Kidney (tissue), 14 donors: ENCODE data around the gene EIF6. TPM values are rescaled to one million over a fixed set of nuclear protein-coding genes. Genes with fewer than 3 reads are reported as not detected.

Experiments
- DNase-seq, 5 donors: peaks; one replicate each; pipeline ENCODE4 v3.0.0-alpha.2; 2013 to 2020
- FAIRE-seq: peaks from 2 replicates; lab custom pipeline; 2012; peaks lifted over from hg19 to GRCh38; lab: Jason Lieb, UNC
- H3K27ac ChIP-seq, 2 donors: one replicate each; pipeline ENCODE4 v1.7.0; 2013; ENCODE audit warnings: low read depth in 2 of 2, low read length in 2 of 2, inconsistent platforms in 1 of 2
- H3K27me3 ChIP-seq: one replicate; pipeline ENCODE4 v1.7.1; 2013; ENCODE audit warnings: low read length, inconsistent platforms; ENCODE audit not compliant: control insufficient read depth, insufficient read depth
- H3K36me3 ChIP-seq, 3 donors: one replicate each; pipeline versions ENCODE4 v1.7.0 to v1.7.1; 2013; ENCODE audit warnings: low read length in 3 of 3, control low read depth in 1 of 3, inconsistent platforms in 1 of 3; ENCODE audit not compliant: insufficient read depth in 3 of 3, control insufficient read depth in 2 of 3
- H3K4me1 ChIP-seq, 3 donors: one replicate each; pipeline versions ENCODE4 v1.7.0 to v1.7.1; 2013; ENCODE audit warnings: low read length in 3 of 3, inconsistent platforms in 1 of 3, low read depth in 1 of 3; ENCODE audit not compliant: control insufficient read depth in 2 of 3, insufficient read depth in 2 of 3
- H3K4me3 ChIP-seq, 3 donors: one replicate each; pipeline versions ENCODE4 v1.7.0 to v1.8.1; 2013; ENCODE audit warnings: low read length in 3 of 3, control low read depth in 1 of 3, inconsistent platforms in 1 of 3
- H3K9ac ChIP-seq, 3 donors: one replicate each; pipeline versions ENCODE4 v1.7.0 to v1.7.1; 2013; ENCODE audit warnings: low read length in 3 of 3, control low read depth in 1 of 3, inconsistent platforms in 1 of 3
- H3K9me3 ChIP-seq, 3 donors: one replicate each; pipeline versions ENCODE4 v1.7.0 to v1.7.1; 2013; ENCODE audit warnings: low read length in 3 of 3, control low read depth in 1 of 3, inconsistent platforms in 1 of 3; ENCODE audit not compliant: control insufficient read depth in 2 of 3, insufficient read depth in 1 of 3
- CTCF ChIP-seq: IDR thresholded peaks from 3 replicates; pipeline ENCODE4 v1.5.1; 2012; ENCODE audit warnings: mild to moderate bottlenecking, moderate library complexity, borderline replicate concordance; ENCODE audit not compliant: insufficient read depth; ENCODE audit errors: extremely low read depth
- intact Hi-C: fragments of 100-400 bp; cut with DNase I; formaldehyde crosslinking; loops from one replicate; pipeline ENCODE4 v1.11.1; 2022
- polyA plus RNA-seq: library from polyadenylated mRNA; stranded (reverse); fragments of 350-450 nt; fragmentation: Illumina TruSeq; extraction: RNeasy Lipid Tissue Mini Kit (QIAGEN cat#74804); gene quantifications from one replicate; pipeline ENCODE4 v1.2.3, GENCODE V29; 2014; ENCODE audit warnings: low read depth, low replicate concordance; ENCODE audit not compliant: insufficient read depth
- total RNA-seq: library from RNA; stranded (reverse); fragmentation: NEBNext Ultra II Directional; extraction: Animal tissue kit (Norgen Biotek cat#: 25700); gene quantifications from one replicate; pipeline ENCODE4 v1.2.1, GENCODE V29; 2021
- donor health status: control.
- donor health status: control.
- donor health status: control.
- donor health status: control.
- donor health status: control.
- donor health status: DM: yes; HTN: yes; CAD: no.
- donor health status: Normal renal cell carcinoma (clear cell type).

EIF6 gene
- total and polyA plus RNA-seq, 2 donors from 2014 or later = 114 to 254 TPM

GRCh38 chr20:35271904-35272303 is 12.7 kb downstream of the EIF6 start:
- intact Hi-C loops = no loop called here
- FAIRE-seq (no peak), DNase-seq (no peak)
- Histone ChIP-seq H3K36me3 (peaks cover 0 to 44% (median 8%) of the 10 kb centered on the region in 3 donors), H3K27ac (peak overlapping the region in 1 of 2 donors; percentile 69), H3K9me3 (no peaks in the 10 kb centered on the region), H3K9ac (peak overlapping the region in 1 of 3 donors; percentile 34), H3K27me3 (no peaks in the 10 kb centered on the region), H3K4me1 (peaks cover 0 to 33% (median 26%) of the 10 kb centered on the region in 3 donors), H3K4me3 (no peak overlapping the region)
- no peak for TF ChIP-seq CTCF

GRCh38 chr20:35271073-35271882 is 13.3 kb downstream of the EIF6 start:
- intact Hi-C loops = no loop called here
- peaks cover 0 to 44% (median 8%) of the 10 kb centered on the region in 3 donors for H3K36me3 ChIP-seq
- FAIRE-seq = no peak

GRCh38 chr20:35270021-35270902 is 14.3 kb downstream of the EIF6 start:
- no peak for TF ChIP-seq CTCF
- Histone ChIP-seq H3K27me3 (no peaks in the 10 kb centered on the region), H3K4me3 (no peak overlapping the region), H3K9ac (peak overlapping the region in 1 of 3 donors; percentile 59), H3K27ac (peak overlapping the region; percentile 86 to 91), H3K4me1 (peaks cover 0 to 24% (median 22%) of the 10 kb centered on the region in 3 donors), H3K9me3 (no peaks in the 10 kb centered on the region), H3K36me3 (peaks cover 0 to 40% (median 8%) of the 10 kb centered on the region in 3 donors)
- FAIRE-seq = no peak
- DNase-seq = no peak
- intact Hi-C loops = no loop called here

More at GRCh38 chr20:35271073-35271882, 13.3 kb downstream of the EIF6 start:
- TF ChIP-seq CTCF = no peak
- H3K9ac ChIP-seq = peak overlapping the region in 1 of 3 donors; percentile 34
- no peak for DNase-seq
- H3K27me3 ChIP-seq = no peaks in the 10 kb centered on the region
- peak overlapping the region; percentile 69 to 86 for H3K27ac ChIP-seq
- no peaks in the 10 kb centered on the region for H3K9me3 ChIP-seq
- no peak overlapping the region for H3K4me3 ChIP-seq
- peaks cover 0 to 32% (median 22%) of the 10 kb centered on the region in 3 donors for H3K4me1 ChIP-seq
